ENCODE measurements around the gene SH2B3. TPM values are rescaled to one million over a fixed set of nuclear protein-coding genes. Genes with fewer than 3 reads are reported as not detected.
A peak's percentile ranks its signal among the peaks of the same experiment; 100 is the strongest.

SH2B3 gene
- total and polyA plus RNA-seq, 2 of the 13 experiments (the other 11 are each of a cell fraction or from before 2014, with no cell fraction given), result 6.8 to 6.9 TPM

DNA sequence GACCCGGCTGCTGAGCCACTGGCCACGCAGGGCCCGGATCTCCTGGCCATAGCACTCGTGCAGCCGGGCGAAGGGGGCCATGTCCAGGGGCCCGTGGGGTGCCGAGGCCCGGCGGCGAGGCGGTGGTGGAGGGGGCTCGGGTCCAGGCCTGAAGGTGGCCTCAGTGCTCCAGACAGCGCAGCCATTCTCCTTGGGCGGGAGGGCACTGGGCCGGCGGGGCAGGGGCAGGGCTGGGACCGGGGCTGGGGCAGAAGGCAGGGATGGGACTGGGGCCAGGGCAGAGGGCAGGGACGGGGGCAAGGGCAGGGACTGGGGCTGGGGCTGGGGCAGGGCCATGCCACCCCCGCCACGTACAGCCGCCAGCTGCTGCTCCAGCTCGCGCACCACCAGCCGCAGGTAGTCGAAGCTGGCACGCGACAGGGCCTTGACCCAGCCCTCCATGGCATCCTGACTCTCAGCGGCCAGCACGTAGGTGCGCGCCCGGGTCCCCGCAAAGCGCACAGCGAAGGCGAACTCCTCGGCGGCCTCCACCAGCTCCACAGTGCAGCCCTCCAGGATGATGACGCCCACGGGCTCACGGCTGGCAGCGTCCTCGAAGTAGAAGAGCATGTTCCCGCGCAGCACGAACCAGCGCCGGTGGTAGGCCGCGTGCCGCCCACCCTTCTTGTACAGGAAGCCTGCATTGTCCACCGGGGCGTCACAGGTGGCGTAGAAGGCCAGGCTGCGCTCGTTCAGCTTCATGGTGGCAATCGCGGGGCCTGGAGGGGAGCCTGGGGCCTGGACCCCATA, 42.8 kb upstream of the SH2B3 start:
- FAIRE-seq, result no peak
- DNase-seq (ENCODE audit: low spot score), result no peak
- H3K4me3 ChIP-seq (replicated peaks in 1 of 3; ENCODE audit: insufficient read depth in 1 of 3, low read depth in 2 of 3, low read length in 3 of 3), result no peak overlapping the region
- TF ChIP-seq ZKSCAN1 (IDR thresholded peaks at IDR 0.05; ENCODE audit: low read length) (no peak), RBFOX2 (IDR thresholded peaks at IDR 0.05; ENCODE audit: low read depth, low read length) (peak; percentile 46), ZSCAN25 (CRISPR knock-in tag; IDR thresholded peaks at IDR 0.05) (no peak), XRCC5 (optimal IDR thresholded peaks at IDR 0.05; ENCODE audit: low read length) (no peak), FOXJ3 (CRISPR knock-in tag; IDR thresholded peaks at IDR 0.05; ENCODE audit: borderline replicate concordance) (no peak), SNRNP70 (IDR thresholded peaks at IDR 0.05; ENCODE audit: low read depth, low read length) (no peak), ZNF235 (CRISPR knock-in tag; IDR thresholded peaks at IDR 0.05; ENCODE audit: borderline replicate concordance) (no peak), HNRNPK (IDR thresholded peaks at IDR 0.05; ENCODE audit: low read depth, low read length, poor library complexity, severe bottlenecking) (peak; percentile 44), ARNT2 (CRISPR knock-in tag; IDR thresholded peaks at IDR 0.05; ENCODE audit: low read depth) (no peak), ZNF335 (CRISPR knock-in tag; IDR thresholded peaks at IDR 0.05) (no peak), HNRNPL (IDR thresholded peaks at IDR 0.05; ENCODE audit: low read depth, low read length) (0 out of 2 replicates have a peak, but pooled peaks have one; percentile 18), TARDBP (CRISPR knock-in tag; IDR thresholded peaks at IDR 0.05) (no peak), BRF2 (CRISPR knock-in tag; IDR thresholded peaks at IDR 0.05) (no peak), FLYWCH1 (CRISPR knock-in tag; IDR thresholded peaks at IDR 0.05) (no peak)
- TF ChIP-seq, protein P1, sequence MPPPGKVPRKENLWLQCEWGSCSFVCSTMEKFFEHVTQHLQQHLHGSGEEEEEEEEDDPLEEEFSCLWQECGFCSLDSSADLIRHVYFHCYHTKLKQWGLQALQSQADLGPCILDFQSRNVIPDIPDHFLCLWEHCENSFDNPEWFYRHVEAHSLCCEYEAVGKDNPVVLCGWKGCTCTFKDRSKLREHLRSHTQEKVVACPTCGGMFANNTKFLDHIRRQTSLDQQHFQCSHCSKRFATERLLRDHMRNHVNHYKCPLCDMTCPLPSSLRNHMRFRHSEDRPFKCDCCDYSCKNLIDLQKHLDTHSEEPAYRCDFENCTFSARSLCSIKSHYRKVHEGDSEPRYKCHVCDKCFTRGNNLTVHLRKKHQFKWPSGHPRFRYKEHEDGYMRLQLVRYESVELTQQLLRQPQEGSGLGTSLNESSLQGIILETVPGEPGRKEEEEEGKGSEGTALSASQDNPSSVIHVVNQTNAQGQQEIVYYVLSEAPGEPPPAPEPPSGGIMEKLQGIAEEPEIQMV (CRISPR knock-in tag; IDR thresholded peaks at IDR 0.05; ENCODE audit: low read depth), result no peak
- WGBS (ENCODE audit: low lambda C conversion rate), result 98% methylated on average over 25 of the region's 59 CpGs
- no peaks in the 10 kb centered on the region for H3K27me3 ChIP-seq (ENCODE audit: control insufficient read depth in 1 of 2, insufficient read depth in 2 of 2, low read length in 2 of 2)
- no peaks in the 10 kb centered on the region for H3K9me3 ChIP-seq (ENCODE audit: low read length)
- peaks cover 22% of the 10 kb centered on the region for H4K20me1 ChIP-seq (ENCODE audit: insufficient read depth, low read length)
- no TSS peak for BruUV-seq (replicated peaks)
- intact Hi-C loops (cut with micrococcal nuclease; ENCODE audit: unreplicated experiment), result no loop called here
- peaks cover 7 to 29% of the 10 kb centered on the region in 2 experiments for H3K36me3 ChIP-seq (replicated peaks in 1 of 2; ENCODE audit: control insufficient read depth in 1 of 2, insufficient read depth in 2 of 2, low read length in 2 of 2)
- no peak for ATAC-seq
- no peak overlapping the region for H2AFZ ChIP-seq (ENCODE audit: low read length)
- peaks cover 15% of the 10 kb centered on the region for H3K79me2 ChIP-seq (ENCODE audit: insufficient read depth, low read length)
- H3K4me2 ChIP-seq (ENCODE audit: low read depth, low read length), result no peak overlapping the region
- H3K4me1 ChIP-seq (ENCODE audit: insufficient read depth, low read length), result peaks cover 72% of the 10 kb centered on the region
- no peak overlapping the region for H3K27ac ChIP-seq (ENCODE audit: extremely low read length, insufficient read depth, low read length)
- POLR2A ChIA-PET, result interaction anchor here (1.0 kb wide), 1 partner anchor 42 kb away, joined by 3 read pairs; no protein-coding TSS in a partner anchor
- H3K9ac ChIP-seq (ENCODE audit: insufficient read depth, low read depth, low read length), result no peak overlapping the region
- CTCF ChIA-PET (ENCODE audit: low intra/inter-chr PET ratio, low total read pairs), result no interaction called here
- in situ Hi-C loops (cut with HindIII; ENCODE audit: extremely low pct_ligation_motif_present, low pct_unique_long_range_greater_than_20kb), result no loop called here

All from HepG2 (cell line).